Sigmoid colon (tissue), 7 donors: ENCODE results near the gene PSAP. TPM values are rescaled to one million over a fixed set of nuclear protein-coding genes. Genes with fewer than 3 reads are reported as not detected.

ENCODE experiments used
- DNase-seq: peaks from one replicate; pipeline ENCODE4 v3.0.0-alpha.2; 2019
- H3K27ac ChIP-seq, 4 donors: fragments of 200-600 bp; sonication (generic); one replicate each; pipeline ENCODE4 v1.5.1; 2016 to 2019; ENCODE audit warnings: mild to moderate bottlenecking in 1 of 4
- H3K27me3 ChIP-seq, 3 donors: fragments of 200-600 bp; sonication (generic); one replicate each; pipeline ENCODE4 v1.5.1; 2019; ENCODE audit warnings: mild to moderate bottlenecking in 1 of 3
- H3K36me3 ChIP-seq, 4 donors: fragments of 200-600 bp; sonication (generic); one replicate each; pipeline ENCODE4 v1.5.1; 2016 to 2019
- H3K4me1 ChIP-seq, 4 donors: fragments of 200-600 bp; sonication (generic); one replicate each; pipeline ENCODE4 v1.5.1; 2017 to 2019
- H3K4me3 ChIP-seq, 4 donors: fragments of 200-600 bp; sonication (generic); one replicate each; pipeline ENCODE4 v1.5.1; 2017 to 2019; ENCODE audit warnings: mild to moderate bottlenecking in 2 of 4, moderate library complexity in 1 of 4
- H3K9me3 ChIP-seq, 4 donors: fragments of 200-600 bp in 3 of 4; sonication (generic) in 3 of 4; one replicate each; pipeline versions ENCODE4 v1.5.1 to v1.6.1; 2013 to 2019
- CTCF ChIP-seq, 4 experiments: fragments of 450-650 bp in 3 of 4; fragments of 200-600 bp in 1 of 4; IDR thresholded peaks; one replicate each; pipeline ENCODE4 v1.5.1; 2016 to 2019; ENCODE audit warnings: antibody characterized with exemption in 4 of 4, mild to moderate bottlenecking in 3 of 4, moderate library complexity in 2 of 4
- EP300 ChIP-seq, 4 donors: sonication (generic); formaldehyde crosslinking; IDR thresholded peaks; one replicate each; pipeline ENCODE4 v1.6.1; 2017; ENCODE audit warnings: antibody characterized with exemption in 4 of 4
- POLR2A ChIP-seq, 2 donors: fragments of 450-650 bp; IDR thresholded peaks; one replicate each; pipeline ENCODE4 v1.6.1; 2016; ENCODE audit warnings: antibody characterized with exemption in 2 of 2, mild to moderate bottlenecking in 2 of 2, moderate library complexity in 2 of 2
- POLR2AphosphoS5 ChIP-seq, 4 donors: sonication (generic); formaldehyde crosslinking; IDR thresholded peaks; one replicate each; pipeline ENCODE4 v1.6.1; 2017; ENCODE audit warnings: antibody characterized with exemption in 4 of 4
- WGBS, 2 donors: extraction: QIAGEN DNeasy Blood & Tissue Kit; methylation state at CpG; one replicate each; pipeline ENCODE4 v1.1.7; 2013; 5-methylcytosine and 5-hydroxymethylcytosine counted together
- intact Hi-C: fragments of 100-400 bp; cut with DNase I; formaldehyde crosslinking; loops from one replicate; pipeline ENCODE4 v1.15.1; 2023
- polyA plus RNA-seq, 3 donors: library from polyadenylated mRNA; stranded (reverse); fragments of 200-250 nt; gene quantifications; one replicate each; pipeline ENCODE4 v1.2.3, GENCODE V29; 2013
- total RNA-seq, 4 donors: library from RNA; depleted of rRNA; stranded (reverse); fragments of >200 nt; gene quantifications; one replicate each; pipeline ENCODE4 v1.1.0, GENCODE V29; 2016
- donor health status: healthy with polysubstance abuse.
- donor health status: Bipolar disorder and iron deficiency.
- donor health status: healthy.

PSAP gene
- total and polyA plus RNA-seq, 7 donors, result 200 to 960 (median 636) TPM

DNA sequence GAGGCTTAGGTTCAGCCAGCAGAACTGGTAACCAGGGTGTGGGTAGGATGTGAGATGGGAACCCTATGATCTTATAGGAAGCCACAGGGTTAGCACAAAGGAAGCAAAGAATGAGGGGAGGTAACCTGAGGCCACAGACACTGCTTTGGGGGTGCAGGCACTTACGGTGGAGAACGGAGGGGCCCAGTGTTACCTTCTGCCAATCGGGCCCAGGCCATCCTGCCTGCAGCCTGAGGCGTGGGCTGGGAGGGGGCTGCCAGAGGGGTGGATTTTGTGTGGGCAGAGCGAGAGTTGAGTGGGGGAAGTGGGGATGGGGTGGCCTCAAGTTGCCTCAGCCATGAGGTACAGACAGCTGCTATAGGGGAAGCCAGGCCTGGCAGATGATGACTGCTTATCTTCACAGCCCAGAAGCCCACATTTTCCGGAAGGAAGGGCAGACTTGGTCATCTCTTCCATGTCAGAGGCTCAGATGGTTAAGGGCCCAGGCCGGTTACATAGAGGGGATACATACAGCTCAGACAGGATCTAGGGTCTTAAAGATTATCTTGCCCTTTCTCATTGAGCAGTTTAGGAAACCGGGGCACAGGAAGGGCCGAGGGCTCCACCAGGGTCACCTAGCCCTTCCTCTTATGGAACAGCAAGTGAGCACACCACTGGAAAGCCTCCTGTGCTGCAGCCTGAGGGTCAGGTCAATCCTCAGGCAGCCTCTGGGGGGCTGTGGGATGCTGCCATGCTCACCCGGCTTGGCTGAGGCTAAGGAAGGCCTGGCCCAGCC lies 53.3 kb downstream of the PSAP start:
- no peaks in the 10 kb centered on the region for H3K27me3 ChIP-seq
- WGBS, 2 donors, result 59 to 79% methylated on average over 10 of the region's 10 CpGs
- H3K9me3 ChIP-seq, result no peaks in the 10 kb centered on the region
- intact Hi-C loops, result no loop called here
- no peak overlapping the region for H3K27ac ChIP-seq
- H3K4me1 ChIP-seq, result no peaks in the 10 kb centered on the region
- no peaks in the 10 kb centered on the region for H3K36me3 ChIP-seq
- H3K4me3 ChIP-seq, result no peak overlapping the region
- no peak for DNase-seq
- TF ChIP-seq CTCF (IDR thresholded peaks at IDR 0.05) (no peak), POLR2AphosphoS5 (IDR thresholded peaks at IDR 0.05) (no peak), EP300 (IDR thresholded peaks at IDR 0.05) (no peak), POLR2A (IDR thresholded peaks at IDR 0.05) (no peak)

GRCh38 chr10:71796749-71797405 lies 54.2 kb downstream of the PSAP start:
- intact Hi-C loops, result no loop called here
- no peak overlapping the region for H3K27ac ChIP-seq
- no peaks in the 10 kb centered on the region for H3K4me1 ChIP-seq
- no peaks in the 10 kb centered on the region for H3K36me3 ChIP-seq
- no peaks in the 10 kb centered on the region for H3K27me3 ChIP-seq
- no peak overlapping the region for H3K4me3 ChIP-seq
- 78 to 81% methylated on average over 7 of the region's 7 CpGs for WGBS, 2 donors
- TF ChIP-seq CTCF (IDR thresholded peaks at IDR 0.05) (no peak), POLR2AphosphoS5 (IDR thresholded peaks at IDR 0.05) (no peak), EP300 (IDR thresholded peaks at IDR 0.05) (no peak), POLR2A (IDR thresholded peaks at IDR 0.05) (no peak)
- no peaks in the 10 kb centered on the region for H3K9me3 ChIP-seq
- DNase-seq, result no peak

DNA sequence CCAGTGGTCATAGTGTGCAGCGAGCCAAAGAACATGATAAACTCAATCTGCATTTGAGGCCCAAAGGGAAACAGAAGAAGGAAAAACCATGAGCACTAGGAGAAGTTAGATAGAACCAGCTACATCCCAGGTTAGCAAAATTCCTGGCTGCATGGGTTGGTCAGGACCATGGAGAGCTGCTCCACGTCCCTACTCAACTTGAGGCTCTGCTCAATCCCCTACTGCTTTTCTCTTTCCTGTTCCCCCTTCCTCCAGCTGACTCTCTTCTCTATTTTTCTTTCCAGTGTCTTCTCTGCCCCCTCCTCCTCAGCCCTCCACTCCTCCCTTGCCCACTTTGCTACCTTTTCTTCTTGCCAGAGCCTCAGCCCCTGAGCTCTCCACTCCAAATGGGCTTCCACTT lies 55.8 kb downstream of the PSAP start:
- intact Hi-C loops, result no loop called here
- no peak for DNase-seq

GRCh38 chr10:71790749-71791440 lies 60.2 kb downstream of the PSAP start:
- WGBS, 2 donors, result 72 to 83% methylated on average over 17 of the region's 17 CpGs
- no peak overlapping the region for H3K27ac ChIP-seq
- intact Hi-C loops, result no loop called here

More for the DNA sequence above, 55.8 kb downstream of the PSAP start:
- H3K4me1 ChIP-seq, result no peaks in the 10 kb centered on the region
- no peaks in the 10 kb centered on the region for H3K36me3 ChIP-seq
- H3K9me3 ChIP-seq, result no peaks in the 10 kb centered on the region
- WGBS, 2 donors, result 20 to 26% methylated on average over 2 of the region's 2 CpGs
- TF ChIP-seq POLR2A (IDR thresholded peaks at IDR 0.05) (no peak), POLR2AphosphoS5 (IDR thresholded peaks at IDR 0.05) (no peak), CTCF (IDR thresholded peaks at IDR 0.05) (no peak), EP300 (IDR thresholded peaks at IDR 0.05) (no peak)
- no peaks in the 10 kb centered on the region for H3K27me3 ChIP-seq
- H3K4me3 ChIP-seq, result no peak overlapping the region
- no peak overlapping the region for H3K27ac ChIP-seq

More at GRCh38 chr10:71790749-71791440, 60.2 kb downstream of the PSAP start:
- Histone ChIP-seq H3K4me1 (no peaks in the 10 kb centered on the region), H3K4me3 (no peak overlapping the region), H3K9me3 (no peaks in the 10 kb centered on the region), H3K27me3 (no peaks in the 10 kb centered on the region), H3K36me3 (no peaks in the 10 kb centered on the region)
- TF ChIP-seq POLR2A (IDR thresholded peaks at IDR 0.05), result no peak
- TF ChIP-seq POLR2AphosphoS5 (IDR thresholded peaks at IDR 0.05), result no peak
- no peak for TF ChIP-seq EP300 (IDR thresholded peaks at IDR 0.05)
- no peak for TF ChIP-seq CTCF (IDR thresholded peaks at IDR 0.05)
- DNase-seq, result no peak
